ENCODE data around the gene VSIR. TPM values are rescaled to one million over a fixed set of nuclear protein-coding genes. Genes with fewer than 3 reads are reported as not detected.
A peak's percentile ranks its signal among the peaks of the same experiment; 100 is the strongest.

The VSIR gene
- total RNA-seq, 1 donor from 2014 or later, result 117 TPM

- intact Hi-C loops (cut with DNase I), result no loop called here
- H3K27ac ChIP-seq, result peak overlapping the region; percentile 80
- DNase-seq (no peak), ATAC-seq (no peak)
- H3K4me3 ChIP-seq, result no peak overlapping the region
- no peaks in the 10 kb centered on the region for H3K27me3 ChIP-seq (ENCODE audit: low read depth)
- peaks cover 58% of the 10 kb centered on the region for H3K36me3 ChIP-seq
- TF ChIP-seq, protein P1, sequence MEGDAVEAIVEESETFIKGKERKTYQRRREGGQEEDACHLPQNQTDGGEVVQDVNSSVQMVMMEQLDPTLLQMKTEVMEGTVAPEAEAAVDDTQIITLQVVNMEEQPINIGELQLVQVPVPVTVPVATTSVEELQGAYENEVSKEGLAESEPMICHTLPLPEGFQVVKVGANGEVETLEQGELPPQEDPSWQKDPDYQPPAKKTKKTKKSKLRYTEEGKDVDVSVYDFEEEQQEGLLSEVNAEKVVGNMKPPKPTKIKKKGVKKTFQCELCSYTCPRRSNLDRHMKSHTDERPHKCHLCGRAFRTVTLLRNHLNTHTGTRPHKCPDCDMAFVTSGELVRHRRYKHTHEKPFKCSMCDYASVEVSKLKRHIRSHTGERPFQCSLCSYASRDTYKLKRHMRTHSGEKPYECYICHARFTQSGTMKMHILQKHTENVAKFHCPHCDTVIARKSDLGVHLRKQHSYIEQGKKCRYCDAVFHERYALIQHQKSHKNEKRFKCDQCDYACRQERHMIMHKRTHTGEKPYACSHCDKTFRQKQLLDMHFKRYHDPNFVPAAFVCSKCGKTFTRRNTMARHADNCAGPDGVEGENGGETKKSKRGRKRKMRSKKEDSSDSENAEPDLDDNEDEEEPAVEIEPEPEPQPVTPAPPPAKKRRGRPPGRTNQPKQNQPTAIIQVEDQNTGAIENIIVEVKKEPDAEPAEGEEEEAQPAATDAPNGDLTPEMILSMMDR (IDR thresholded peaks at IDR 0.05), result no peak
- H3K4me1 ChIP-seq, result peaks cover 93% of the 10 kb centered on the region
- no peaks in the 10 kb centered on the region for H3K9me3 ChIP-seq
Measured at GRCh38 chr10:71750986-71751385, 22.3 kb downstream of the VSIR start.

DNA sequence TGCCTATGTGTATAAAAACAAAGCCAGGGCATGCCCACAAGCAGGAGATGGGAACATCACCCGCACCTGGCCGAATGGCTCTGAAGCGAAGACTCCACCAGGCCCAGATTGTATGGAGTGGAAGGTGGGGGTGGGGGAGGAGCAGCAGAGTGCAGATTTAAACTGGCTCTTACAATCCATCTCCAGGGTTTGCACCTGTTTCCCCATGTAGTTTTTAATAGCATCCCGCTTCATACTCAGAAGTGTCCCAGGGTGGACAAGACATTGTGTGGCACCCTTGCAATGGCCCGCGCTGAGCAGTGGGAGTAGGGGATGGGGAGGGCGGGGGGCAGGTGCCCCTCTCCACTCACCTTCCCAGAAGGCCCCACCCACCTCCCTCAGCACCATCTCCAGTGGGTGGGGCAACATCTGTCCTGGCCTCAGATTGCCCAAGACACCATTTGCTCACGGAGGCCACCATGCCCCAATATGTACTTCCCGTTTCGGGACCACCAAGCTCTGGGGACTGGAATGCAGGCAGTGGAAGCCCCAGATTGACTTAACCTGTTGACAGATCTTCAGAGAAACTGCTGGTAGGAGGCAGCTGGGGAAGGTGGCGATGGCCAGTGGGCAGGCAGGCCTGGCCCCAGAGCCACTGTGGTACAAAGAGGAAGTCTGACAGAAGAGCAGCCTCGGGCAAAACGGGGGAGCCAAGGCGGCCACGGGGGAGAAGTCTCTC is 23.0 kb downstream of the VSIR start:
- peaks cover 58% of the 10 kb centered on the region for H3K36me3 ChIP-seq
- DNase-seq, result no peak
- intact Hi-C loops (cut with DNase I), result no loop called here
- no peaks in the 10 kb centered on the region for H3K9me3 ChIP-seq
- H3K4me3 ChIP-seq, result no peak overlapping the region
- TF ChIP-seq, protein P1 (IDR thresholded peaks at IDR 0.05), result no peak
- no peaks in the 10 kb centered on the region for H3K27me3 ChIP-seq (ENCODE audit: low read depth)
- ATAC-seq, result no peak
- peaks cover 93% of the 10 kb centered on the region for H3K4me1 ChIP-seq
- H3K27ac ChIP-seq, result peak overlapping the region; percentile 80

DNA sequence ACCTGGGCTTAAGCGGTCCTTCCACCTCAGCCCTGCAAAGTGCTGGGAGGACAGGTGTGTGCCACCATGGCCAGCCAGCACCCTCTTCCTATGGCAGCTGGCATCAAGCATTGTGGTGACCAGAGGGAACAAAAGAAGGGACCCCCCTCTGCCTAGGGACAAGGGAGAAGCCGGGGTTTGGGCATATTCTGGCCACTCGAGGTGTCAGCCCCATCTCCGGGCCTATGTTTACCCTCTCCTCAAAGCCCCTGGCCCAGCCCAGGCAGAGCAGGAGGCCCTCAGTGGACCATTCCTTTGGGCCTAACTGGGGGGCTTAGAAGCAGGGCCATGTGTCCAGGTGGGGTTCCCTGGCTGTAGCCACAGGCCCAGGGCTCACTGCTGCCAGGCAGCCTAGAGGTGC is 23.9 kb downstream of the VSIR start:
- Histone ChIP-seq H3K4me3 (no peak overlapping the region), H3K27me3 (ENCODE audit: low read depth) (no peaks in the 10 kb centered on the region), H3K27ac (peak overlapping the region; percentile 80), H3K9me3 (no peaks in the 10 kb centered on the region), H3K4me1 (peaks cover 88% of the 10 kb centered on the region), H3K36me3 (peaks cover 49% of the 10 kb centered on the region)
- intact Hi-C loops (cut with DNase I), result no loop called here
- TF ChIP-seq, protein P1 (IDR thresholded peaks at IDR 0.05), result no peak
- DNase-seq (no peak), ATAC-seq (no peak)

GRCh38 chr10:71748671-71749191 is 24.6 kb downstream of the VSIR start:
- peak; percentile 58 to 79 for ATAC-seq
- H3K36me3 ChIP-seq, result peaks cover 42% of the 10 kb centered on the region
- H3K9me3 ChIP-seq, result no peaks in the 10 kb centered on the region
- no peaks in the 10 kb centered on the region for H3K27me3 ChIP-seq (ENCODE audit: low read depth)
- no peak overlapping the region for H3K4me3 ChIP-seq
- TF ChIP-seq, protein P1 (IDR thresholded peaks at IDR 0.05), result peak; percentile 17
- H3K27ac ChIP-seq, result peak overlapping the region; percentile 80
- intact Hi-C loops (cut with DNase I), result no loop called here
- peaks cover 82% of the 10 kb centered on the region for H3K4me1 ChIP-seq
- peak; percentile 86 for DNase-seq

- H3K9me3 ChIP-seq, result peaks cover 1% of the 10 kb centered on the region
- intact Hi-C loops (cut with DNase I), result no loop called here
- TF ChIP-seq, protein P1 (IDR thresholded peaks at IDR 0.05), result no peak
- ATAC-seq (peak; percentile 25 to 32), DNase-seq (no peak)
- peaks cover 34% of the 10 kb centered on the region for H3K36me3 ChIP-seq
- H3K4me3 ChIP-seq, result no peak overlapping the region
- H3K4me1 ChIP-seq, result peaks cover 83% of the 10 kb centered on the region
- peak overlapping the region; percentile 80 for H3K27ac ChIP-seq
- H3K27me3 ChIP-seq (ENCODE audit: low read depth), result no peaks in the 10 kb centered on the region
Measured at GRCh38 chr10:71747551-71748523, 25.5 kb downstream of the VSIR start.
